Kidney glomerular epithelial cell (primary cell): ENCODE data around the gene COL6A5.
"Not testable (repeated sequence)": the region's sequence is repeated elsewhere in the genome, so short reads cannot be mapped to it uniquely, and the experiment has no call there.

Experiments
- DNase-seq: peaks from one replicate; lab custom pipeline; 2025; lab: John Stamatoyannopoulos, UW

The COL6A5 gene

GRCh38 chr3:130389743-130390478 lies 44.4 kb downstream of the COL6A5 start:
- no peak for DNase-seq

GRCh38 chr3:130392266-130392665 lies 46.8 kb downstream of the COL6A5 start:
- no peak for DNase-seq

- no peak for DNase-seq
Measured at GRCh38 chr3:130393594-130393993, 48.1 kb downstream of the COL6A5 start.

- DNase-seq, result no peak
Measured at GRCh38 chr3:130395331-130395730, 49.9 kb downstream of the COL6A5 start.

GRCh38 chr3:130395916-130396315 lies 50.4 kb downstream of the COL6A5 start:
- peak; percentile 85 for DNase-seq

- no peak for DNase-seq
Measured at GRCh38 chr3:130404401-130404800, 58.9 kb downstream of the COL6A5 start.

GRCh38 chr3:130405956-130406355 lies 60.5 kb downstream of the COL6A5 start:
- no peak for DNase-seq

GRCh38 chr3:130408253-130408652 lies 62.8 kb downstream of the COL6A5 start:
- not testable (repeated sequence) for DNase-seq

GRCh38 chr3:130411320-130411719 lies 65.8 kb downstream of the COL6A5 start:
- DNase-seq, result peak; percentile 20

GRCh38 chr3:130412991-130413560 lies 67.6 kb downstream of the COL6A5 start:
- DNase-seq, result no peak

GRCh38 chr3:130414457-130414856 lies 69.0 kb downstream of the COL6A5 start:
- DNase-seq, result no peak

GRCh38 chr3:130420466-130420865 lies 75.0 kb downstream of the COL6A5 start:
- DNase-seq, result no peak

- DNase-seq, result no peak
Measured at GRCh38 chr3:130423064-130423463, 77.6 kb downstream of the COL6A5 start.

- DNase-seq, result no peak
Measured at GRCh38 chr3:130424837-130425236, 79.4 kb downstream of the COL6A5 start.

GRCh38 chr3:130425484-130425883 lies 80.0 kb downstream of the COL6A5 start:
- peak; percentile 80 for DNase-seq

GRCh38 chr3:130426206-130426605 lies 80.7 kb downstream of the COL6A5 start:
- DNase-seq, result no peak

GRCh38 chr3:130428871-130429712 lies 83.6 kb downstream of the COL6A5 start:
- DNase-seq, result no peak

GRCh38 chr3:130429713-130430023 lies 84.2 kb downstream of the COL6A5 start:
- no peak for DNase-seq

GRCh38 chr3:130430266-130430665 lies 84.8 kb downstream of the COL6A5 start:
- DNase-seq, result no peak

GRCh38 chr3:130432086-130432485 lies 86.6 kb downstream of the COL6A5 start:
- not testable (repeated sequence) for DNase-seq

GRCh38 chr3:130433306-130433705 lies 87.8 kb downstream of the COL6A5 start:
- DNase-seq, result no peak

- no peak for DNase-seq
Measured at GRCh38 chr3:130442284-130442683, 96.8 kb downstream of the COL6A5 start.

- DNase-seq, result not testable (repeated sequence)
Measured at GRCh38 chr3:130446840-130447239, 101.4 kb downstream of the COL6A5 start.
